Measurements from ENCODE around the gene RECQL5.
A peak's percentile ranks its signal among the peaks of the same experiment; 100 is the strongest.

The RECQL5 gene

DNA sequence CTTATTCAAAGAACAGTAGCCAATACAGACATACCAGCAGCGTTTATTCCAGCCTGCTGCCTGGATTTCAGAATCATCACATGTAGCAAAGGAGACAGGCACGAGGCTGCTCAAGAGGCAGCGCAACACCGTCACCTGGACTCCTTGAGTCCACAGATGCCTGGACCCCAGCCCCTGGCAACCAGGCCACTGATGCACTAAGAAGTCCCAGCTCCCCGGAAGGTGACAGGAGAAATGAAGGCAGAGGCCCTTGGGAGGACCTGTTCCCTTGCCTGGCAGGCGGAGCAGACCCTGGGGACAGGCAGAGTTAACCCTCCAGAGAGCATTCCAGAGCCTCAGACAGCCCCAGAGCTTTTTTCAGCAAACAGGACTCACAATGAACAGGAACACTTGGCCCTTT lies 17.3 kb downstream of the RECQL5 start:
- Histone ChIP-seq H3K4me3 (ENCODE audit: insufficient read length, low read depth) (no peak overlapping the region), H3K36me3 (ENCODE audit: insufficient read depth, insufficient read length, low read length) (peaks cover 74% of the 10 kb centered on the region)
- TF ChIP-seq SUZ12 (IDR thresholded peaks at IDR 0.05; ENCODE audit: extremely low read depth, insufficient read depth, insufficient read length) = no peak
- TF ChIP-seq ZNF274 (IDR thresholded peaks at IDR 0.05; ENCODE audit: low read depth, low read length) = no peak
- no peak for TF ChIP-seq YY1 (IDR thresholded peaks at IDR 0.05; ENCODE audit: insufficient read depth, insufficient read length)

DNA sequence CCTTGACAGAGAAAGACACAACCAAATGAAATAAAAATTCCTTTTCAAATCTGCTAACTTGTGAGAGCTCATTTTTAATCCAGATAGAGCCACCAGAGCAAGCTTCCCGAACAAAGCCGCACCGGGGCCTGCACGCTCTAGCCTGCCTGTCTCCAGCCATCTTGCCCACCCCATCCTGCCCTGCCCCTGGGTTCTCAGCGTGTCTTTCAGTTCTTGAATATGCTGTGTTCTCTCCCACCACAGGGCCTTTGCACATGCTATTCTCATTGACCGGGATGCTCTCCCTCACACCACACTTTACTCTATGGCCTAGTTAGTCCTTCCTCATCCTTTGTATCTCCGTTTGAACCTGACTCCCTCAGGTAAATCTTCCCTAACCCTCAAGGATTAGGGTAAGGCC lies 19.0 kb downstream of the RECQL5 start:
- TF ChIP-seq YY1 (IDR thresholded peaks at IDR 0.05; ENCODE audit: insufficient read depth, insufficient read length) (no peak), ZNF274 (IDR thresholded peaks at IDR 0.05; ENCODE audit: low read depth, low read length) (no peak), SUZ12 (IDR thresholded peaks at IDR 0.05; ENCODE audit: extremely low read depth, insufficient read depth, insufficient read length) (no peak)
- H3K27me3 ChIP-seq (ENCODE audit: insufficient read depth, insufficient read length) = no peaks in the 10 kb centered on the region
- H3K4me1 ChIP-seq (ENCODE audit: insufficient read depth, insufficient read length) = peaks cover 21% of the 10 kb centered on the region
- no peaks in the 10 kb centered on the region for H3K9me3 ChIP-seq (ENCODE audit: insufficient read depth, low read length)
- no peak overlapping the region for H3K4me3 ChIP-seq (ENCODE audit: insufficient read length, low read depth)
- no peak overlapping the region for H3K9ac ChIP-seq (ENCODE audit: insufficient read length, low read depth)
- DNase-seq (ENCODE audit: low read depth, low spot score) = no peak
- peaks cover 66% of the 10 kb centered on the region for H3K36me3 ChIP-seq (ENCODE audit: insufficient read depth, insufficient read length, low read length)

More for the DNA sequence above, 17.3 kb downstream of the RECQL5 start:
- no peak for DNase-seq (ENCODE audit: low read depth, low spot score)
- Histone ChIP-seq H3K9ac (ENCODE audit: insufficient read length, low read depth) (no peak overlapping the region), H3K27me3 (ENCODE audit: insufficient read depth, insufficient read length) (no peaks in the 10 kb centered on the region), H3K9me3 (ENCODE audit: insufficient read depth, low read length) (no peaks in the 10 kb centered on the region), H3K4me1 (ENCODE audit: insufficient read depth, insufficient read length) (peaks cover 15% of the 10 kb centered on the region)

DNA sequence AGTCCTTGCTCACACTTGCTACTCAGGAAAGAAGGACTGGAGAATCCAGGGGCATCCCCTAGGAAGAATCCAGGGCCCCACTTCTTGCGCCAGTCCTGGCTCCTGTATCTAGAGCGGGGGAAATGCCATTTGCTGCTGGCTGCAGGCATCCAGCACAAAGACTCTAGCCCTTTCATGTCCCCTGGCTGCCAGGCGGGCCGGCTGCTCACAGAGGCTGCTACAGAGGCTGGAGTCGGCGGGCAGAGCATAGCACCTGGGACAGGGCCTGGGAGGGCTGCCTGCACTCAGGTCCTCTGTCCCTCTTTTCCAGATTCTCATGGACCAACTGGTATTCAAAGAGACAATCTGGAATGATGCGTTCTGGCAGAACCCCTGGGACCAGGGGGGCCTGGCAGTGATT lies 19.9 kb downstream of the RECQL5 start:
- H3K9ac ChIP-seq (ENCODE audit: insufficient read length, low read depth) = no peak overlapping the region
- peaks cover 21% of the 10 kb centered on the region for H3K4me1 ChIP-seq (ENCODE audit: insufficient read depth, insufficient read length)
- H3K4me3 ChIP-seq (ENCODE audit: insufficient read length, low read depth) = no peak overlapping the region
- H3K9me3 ChIP-seq (ENCODE audit: insufficient read depth, low read length) = no peaks in the 10 kb centered on the region
- TF ChIP-seq YY1 (IDR thresholded peaks at IDR 0.05; ENCODE audit: insufficient read depth, insufficient read length) (no peak), ZNF274 (IDR thresholded peaks at IDR 0.05; ENCODE audit: low read depth, low read length) (no peak), SUZ12 (IDR thresholded peaks at IDR 0.05; ENCODE audit: extremely low read depth, insufficient read depth, insufficient read length) (no peak)
- H3K27me3 ChIP-seq (ENCODE audit: insufficient read depth, insufficient read length) = no peaks in the 10 kb centered on the region
- peaks cover 63% of the 10 kb centered on the region for H3K36me3 ChIP-seq (ENCODE audit: insufficient read depth, insufficient read length, low read length)
- DNase-seq (ENCODE audit: low read depth, low spot score) = no peak

DNA sequence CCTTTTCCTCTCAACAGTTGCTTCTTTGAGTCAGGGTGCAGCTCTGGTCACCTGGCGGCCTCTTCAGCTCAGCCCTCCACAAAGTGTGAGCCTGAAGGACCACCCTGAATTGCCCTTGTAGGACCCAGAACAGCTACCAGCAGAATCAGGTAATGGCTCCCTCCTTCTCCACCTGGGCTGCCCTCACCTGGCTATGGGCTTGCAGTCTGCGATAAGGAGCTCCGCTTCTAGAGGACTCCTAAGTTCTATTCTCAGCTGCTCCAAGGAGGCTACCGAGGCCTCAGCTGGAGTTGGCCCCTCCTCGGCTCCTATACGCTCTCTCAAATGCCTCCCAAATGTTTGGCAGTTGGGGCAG lies 20.3 kb downstream of the RECQL5 start:
- Histone ChIP-seq H3K9me3 (ENCODE audit: insufficient read depth, low read length) (no peaks in the 10 kb centered on the region), H3K36me3 (ENCODE audit: insufficient read depth, insufficient read length, low read length) (peaks cover 65% of the 10 kb centered on the region), H3K9ac (ENCODE audit: insufficient read length, low read depth) (no peak overlapping the region), H3K4me3 (ENCODE audit: insufficient read length, low read depth) (no peak overlapping the region), H3K27me3 (ENCODE audit: insufficient read depth, insufficient read length) (no peaks in the 10 kb centered on the region), H3K4me1 (ENCODE audit: insufficient read depth, insufficient read length) (peaks cover 22% of the 10 kb centered on the region)
- no peak for DNase-seq (ENCODE audit: low read depth, low spot score)
- TF ChIP-seq ZNF274 (IDR thresholded peaks at IDR 0.05; ENCODE audit: low read depth, low read length) (no peak), SUZ12 (IDR thresholded peaks at IDR 0.05; ENCODE audit: extremely low read depth, insufficient read depth, insufficient read length) (no peak), YY1 (IDR thresholded peaks at IDR 0.05; ENCODE audit: insufficient read depth, insufficient read length) (no peak)

DNA sequence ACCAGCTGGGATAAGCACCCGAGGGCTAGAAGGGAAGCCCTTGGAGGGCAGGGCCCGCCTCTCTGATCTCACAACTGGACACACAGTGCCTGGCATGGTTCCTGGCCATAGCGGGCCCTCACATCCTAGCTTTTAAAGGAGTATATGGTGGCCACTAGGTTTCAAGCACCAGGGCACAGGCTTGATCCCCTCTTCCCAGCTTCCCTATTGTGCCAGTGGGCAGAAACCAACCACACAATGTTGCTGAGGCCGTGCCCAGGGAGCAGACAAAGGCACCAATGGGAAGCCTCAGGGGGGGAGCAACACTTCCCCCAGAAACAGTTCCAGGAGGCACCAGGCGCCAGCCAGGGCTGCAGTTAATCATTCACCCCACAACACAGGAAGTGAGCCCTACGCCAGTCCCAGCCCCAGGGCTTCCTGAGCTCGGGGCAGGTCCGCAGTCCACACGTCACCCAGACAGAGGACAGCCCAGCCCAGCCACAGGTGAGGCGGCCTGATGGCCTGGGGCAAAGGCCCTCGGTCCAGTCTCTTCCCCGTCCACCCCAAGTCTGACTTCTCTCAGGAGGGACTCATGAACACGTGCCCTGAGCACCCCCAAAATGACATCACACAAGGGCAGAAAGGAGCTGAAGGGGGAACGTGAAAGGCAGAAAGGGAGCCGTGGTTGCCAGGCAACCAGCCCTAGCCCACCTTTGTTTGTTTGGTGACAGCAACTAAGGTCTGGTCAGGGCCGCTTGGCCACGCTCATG lies 20.9 kb downstream of the RECQL5 start:
- Histone ChIP-seq H3K9ac (ENCODE audit: insufficient read length, low read depth) (no peak overlapping the region), H3K27me3 (ENCODE audit: insufficient read depth, insufficient read length) (no peaks in the 10 kb centered on the region), H3K4me3 (ENCODE audit: insufficient read length, low read depth) (no peak overlapping the region), H3K36me3 (ENCODE audit: insufficient read depth, insufficient read length, low read length) (peaks cover 64% of the 10 kb centered on the region), H3K9me3 (ENCODE audit: insufficient read depth, low read length) (no peaks in the 10 kb centered on the region), H3K4me1 (ENCODE audit: insufficient read depth, insufficient read length) (peaks cover 23% of the 10 kb centered on the region)
- TF ChIP-seq ZNF274 (IDR thresholded peaks at IDR 0.05; ENCODE audit: low read depth, low read length) (no peak), SUZ12 (IDR thresholded peaks at IDR 0.05; ENCODE audit: extremely low read depth, insufficient read depth, insufficient read length) (no peak), YY1 (IDR thresholded peaks at IDR 0.05; ENCODE audit: insufficient read depth, insufficient read length) (no peak)
- no peak for DNase-seq (ENCODE audit: low read depth, low spot score)

DNA sequence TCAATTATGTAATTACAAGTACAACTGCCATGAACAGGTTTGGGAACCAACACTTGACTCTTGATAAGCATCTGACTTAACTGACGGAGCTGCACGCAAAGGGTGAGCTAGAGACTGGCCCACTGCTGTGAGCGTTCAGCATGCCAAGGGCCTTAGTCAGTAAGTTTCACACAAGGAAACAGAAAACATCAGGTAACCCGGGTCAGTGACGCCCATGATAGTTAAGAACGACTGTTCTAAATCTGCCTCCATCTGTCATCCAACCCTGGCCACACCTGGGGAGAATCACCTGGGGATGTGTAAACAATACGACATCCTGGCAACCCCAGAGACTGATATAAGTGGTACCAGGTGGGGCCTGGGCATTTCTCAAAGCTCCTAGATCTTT lies 21.5 kb downstream of the RECQL5 start:
- Histone ChIP-seq H3K4me1 (ENCODE audit: insufficient read depth, insufficient read length) (peaks cover 23% of the 10 kb centered on the region), H3K4me3 (ENCODE audit: insufficient read length, low read depth) (no peak overlapping the region), H3K9ac (ENCODE audit: insufficient read length, low read depth) (no peak overlapping the region), H3K36me3 (ENCODE audit: insufficient read depth, insufficient read length, low read length) (peaks cover 64% of the 10 kb centered on the region), H3K27me3 (ENCODE audit: insufficient read depth, insufficient read length) (no peaks in the 10 kb centered on the region), H3K9me3 (ENCODE audit: insufficient read depth, low read length) (no peaks in the 10 kb centered on the region)
- DNase-seq (ENCODE audit: low read depth, low spot score) = no peak
- TF ChIP-seq ZNF274 (IDR thresholded peaks at IDR 0.05; ENCODE audit: low read depth, low read length) = no peak

DNA sequence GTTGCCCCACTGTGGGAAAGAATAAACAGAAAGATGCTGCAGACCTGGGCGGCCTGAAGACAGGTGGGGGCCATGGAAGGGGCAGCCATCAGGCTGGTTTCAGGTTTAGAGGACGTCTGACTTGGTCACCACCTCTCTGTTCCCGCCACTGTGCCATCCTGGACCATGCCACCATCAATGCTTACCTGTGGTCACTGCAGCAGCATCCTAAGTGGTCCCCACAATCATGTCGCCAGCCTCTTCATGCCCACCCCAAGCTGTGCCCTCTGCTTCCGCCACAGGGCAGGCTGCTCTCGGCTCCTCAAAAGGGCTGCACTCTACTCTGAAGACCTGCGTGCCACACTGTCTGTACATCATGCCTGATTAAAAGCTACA lies 23.3 kb downstream of the RECQL5 start:
- H3K9ac ChIP-seq (ENCODE audit: insufficient read length, low read depth) = peak overlapping the region; percentile 44

More for the DNA sequence above, 23.3 kb downstream of the RECQL5 start:
- Histone ChIP-seq H3K4me3 (ENCODE audit: insufficient read length, low read depth) (no peak overlapping the region), H3K36me3 (ENCODE audit: insufficient read depth, insufficient read length, low read length) (peaks cover 63% of the 10 kb centered on the region), H3K27me3 (ENCODE audit: insufficient read depth, insufficient read length) (no peaks in the 10 kb centered on the region), H3K4me1 (ENCODE audit: insufficient read depth, insufficient read length) (peaks cover 23% of the 10 kb centered on the region), H3K9me3 (ENCODE audit: insufficient read depth, low read length) (no peaks in the 10 kb centered on the region)
- no peak for DNase-seq (ENCODE audit: low read depth, low spot score)
- TF ChIP-seq SUZ12 (IDR thresholded peaks at IDR 0.05; ENCODE audit: extremely low read depth, insufficient read depth, insufficient read length) = no peak
- TF ChIP-seq YY1 (IDR thresholded peaks at IDR 0.05; ENCODE audit: insufficient read depth, insufficient read length) = no peak
- no peak for TF ChIP-seq ZNF274 (IDR thresholded peaks at IDR 0.05; ENCODE audit: low read depth, low read length)

Data from NT2/D1 (cell line).